Lower leg skin (tissue), 3 donors: ENCODE measurements around the gene PALLD.

Experiments
- CTCF ChIP-seq, 3 donors: fragments of 450-650 bp; IDR thresholded peaks; one replicate each; pipeline ENCODE4 v1.5.1; 2016; ENCODE audit warnings: antibody characterized with exemption in 3 of 3, mild to moderate bottlenecking in 3 of 3, moderate library complexity in 2 of 3
- POLR2A ChIP-seq, 2 donors: fragments of 450-650 bp; IDR thresholded peaks; one replicate each; pipeline ENCODE4 v1.6.1; 2016 to 2017; ENCODE audit warnings: antibody characterized with exemption in 2 of 2, mild to moderate bottlenecking in 1 of 2, moderate library complexity in 1 of 2

DNA sequence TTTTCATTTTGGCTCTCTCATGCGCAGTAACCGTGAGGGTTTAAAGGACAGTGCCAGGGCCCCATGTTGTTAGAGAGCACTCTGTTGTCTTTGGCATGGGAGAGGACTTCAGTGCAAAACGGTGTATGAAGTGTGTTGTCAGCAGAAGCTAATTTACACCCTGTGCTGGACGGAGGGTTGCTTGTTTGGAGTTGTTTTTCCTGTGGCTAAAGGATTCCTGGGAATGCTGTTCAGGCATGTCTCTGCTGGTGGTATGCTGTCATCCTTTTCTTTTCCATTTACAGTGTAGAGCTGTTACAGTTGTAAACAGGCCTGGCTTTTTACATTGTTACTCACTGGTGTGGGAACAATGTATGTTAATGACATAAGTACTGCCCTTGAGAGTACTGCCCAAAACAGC is 306.9 kb downstream of the PALLD start:
- TF ChIP-seq POLR2A (IDR thresholded peaks at IDR 0.05) (no peak), CTCF (IDR thresholded peaks at IDR 0.05) (no peak)
